Right ventricle myocardium superior (tissue), 1 donor: Measurements from ENCODE around the gene POLA1. TPM values are rescaled to one million over a fixed set of nuclear protein-coding genes. Genes with fewer than 3 reads are reported as not detected.

Experiments used
- ATAC-seq: fragments of 200-7000 bp; cut with Tn5 transposase; one replicate; pipeline ENCODE4 v1.9.1; 2020; ENCODE audit warnings: mild to moderate bottlenecking; ENCODE audit not compliant: poor library complexity
- DNase-seq: peaks from one replicate; pipeline ENCODE4 v3.0.0-alpha.2; 2020
- intact Hi-C: fragments of 100-400 bp; cut with DNase I; formaldehyde crosslinking; loops from one replicate; pipeline ENCODE4 v1.11.2; 2022
- total RNA-seq: library from RNA; stranded (reverse); fragmentation: NEBNext Ultra II Directional; extraction: Animal tissue kit (Norgen Biotek cat#: 25700); gene quantifications from one replicate; pipeline ENCODE4 v1.2.1, GENCODE V29; 2021
- donor health status: DM: no; HTN: yes; CAD: no; lungs with severe emphysema.

The POLA1 gene
- total RNA-seq, 1 donor from 2014 or later, result 5.9 TPM

- ATAC-seq (no peak), DNase-seq (no peak)
- intact Hi-C loops, result no loop called here
Measured at GRCh38 chrX:24684048-24684447, 9.7 kb upstream of the POLA1 start.

GRCh38 chrX:24692305-24692704 lies 1.4 kb upstream of the POLA1 start:
- DNase-seq (no peak), ATAC-seq (no peak)
- intact Hi-C loops, result no loop called here

- intact Hi-C loops, result no loop called here
- no peak for ATAC-seq
- DNase-seq, result no peak
Measured at GRCh38 chrX:24694825-24695224, 1.1 kb downstream of the POLA1 start.

GRCh38 chrX:24696294-24696693 lies 2.6 kb downstream of the POLA1 start:
- no peak for ATAC-seq
- no peak for DNase-seq
- intact Hi-C loops, result no loop called here

GRCh38 chrX:24702362-24703184 lies 8.9 kb downstream of the POLA1 start:
- ATAC-seq, result no peak
- intact Hi-C loops, result no loop called here
- no peak for DNase-seq

GRCh38 chrX:24703185-24703494 lies 9.4 kb downstream of the POLA1 start:
- ATAC-seq (no peak), DNase-seq (no peak)
- intact Hi-C loops, result no loop called here

- no peak for DNase-seq
- intact Hi-C loops, result no loop called here
- no peak for ATAC-seq
Measured at GRCh38 chrX:24718771-24719170, 25.1 kb downstream of the POLA1 start.

GRCh38 chrX:24720036-24720435 lies 26.3 kb downstream of the POLA1 start:
- intact Hi-C loops, result no loop called here
- ATAC-seq (no peak), DNase-seq (no peak)

GRCh38 chrX:24728530-24728929 lies 34.8 kb downstream of the POLA1 start:
- DNase-seq (no peak), ATAC-seq (no peak)
- intact Hi-C loops, result no loop called here

GRCh38 chrX:24732766-24733500 lies 39.2 kb downstream of the POLA1 start:
- no peak for DNase-seq
- ATAC-seq, result no peak

GRCh38 chrX:24741330-24741729 lies 47.6 kb downstream of the POLA1 start:
- ATAC-seq (no peak), DNase-seq (no peak)
- intact Hi-C loops, result no loop called here

More at GRCh38 chrX:24732766-24733500, 39.2 kb downstream of the POLA1 start:
- intact Hi-C loops, result no loop called here

- intact Hi-C loops, result no loop called here
- DNase-seq, result no peak
- ATAC-seq, result no peak
Measured at GRCh38 chrX:24748196-24748595, 54.5 kb downstream of the POLA1 start.

GRCh38 chrX:24759786-24760185 lies 66.1 kb downstream of the POLA1 start:
- no peak for DNase-seq
- ATAC-seq, result no peak
- intact Hi-C loops, result no loop called here

GRCh38 chrX:24760363-24761000 lies 66.8 kb downstream of the POLA1 start:
- intact Hi-C loops, result no loop called here
- DNase-seq, result no peak
- ATAC-seq, result no peak

- ATAC-seq (no peak), DNase-seq (no peak)
- intact Hi-C loops, result no loop called here
Measured at GRCh38 chrX:24761306-24761705, 67.6 kb downstream of the POLA1 start.

- ATAC-seq (no peak), DNase-seq (no peak)
- intact Hi-C loops, result no loop called here
Measured at GRCh38 chrX:24763989-24764388, 70.3 kb downstream of the POLA1 start.

- ATAC-seq, result no peak
- intact Hi-C loops, result no loop called here
- DNase-seq, result no peak
Measured at GRCh38 chrX:24767557-24767956, 73.8 kb downstream of the POLA1 start.

- intact Hi-C loops, result no loop called here
- DNase-seq (no peak), ATAC-seq (no peak)
Measured at GRCh38 chrX:24768556-24768955, 74.8 kb downstream of the POLA1 start.

- no peak for ATAC-seq
- intact Hi-C loops, result no loop called here
- DNase-seq, result no peak
Measured at GRCh38 chrX:24774650-24775049, 80.9 kb downstream of the POLA1 start.

- no peak for DNase-seq
- ATAC-seq, result no peak
- intact Hi-C loops, result no loop called here
Measured at GRCh38 chrX:24775891-24776290, 82.2 kb downstream of the POLA1 start.
